WTC11 (cell line): ENCODE results near the gene CCT6A.
"Not testable (repeated sequence)": the region's sequence is repeated elsewhere in the genome, so short reads cannot be mapped to it uniquely, and the experiment has no call there.

ENCODE experiments used
- CTCF ChIP-seq: fragments of 200-600 bp; IDR thresholded peaks from 2 replicates; pipeline ENCODE4 v1.8.0; 2022; ENCODE audit warnings: antibody characterized with exemption
- ESRRA ChIP-seq: sonication (generic); formaldehyde crosslinking; IDR thresholded peaks from 2 replicates; pipeline ENCODE4 v1.8.1; 2022; ENCODE audit warnings: mild to moderate bottlenecking, missing genetic modification reagents, borderline replicate concordance
- HMGA2 ChIP-seq: fragments of 250-450 bp; sonication (Bioruptor Pico); IDR thresholded peaks from 2 replicates; pipeline ENCODE4 v1.4.0; 2021; ENCODE audit warnings: mild to moderate bottlenecking, moderate library complexity
- HMGXB4 ChIP-seq: sonication (generic); formaldehyde crosslinking; IDR thresholded peaks from 2 replicates; pipeline ENCODE4 v1.8.1; 2023; ENCODE audit warnings: mild to moderate bottlenecking, moderate library complexity, missing genetic modification reagents
- PREB ChIP-seq: sonication (generic); formaldehyde crosslinking; IDR thresholded peaks from 2 replicates; pipeline ENCODE4 v1.8.1; 2022; ENCODE audit warnings: mild to moderate bottlenecking, missing genetic modification reagents, moderate library complexity, borderline replicate concordance
- SP1 ChIP-seq: sonication (generic); formaldehyde crosslinking; conservative IDR thresholded peaks from 2 replicates; pipeline ENCODE4 v1.8.1; 2022; ENCODE audit warnings: missing genetic modification reagents
- USF2 ChIP-seq: sonication (generic); formaldehyde crosslinking; IDR thresholded peaks from 2 replicates; pipeline ENCODE4 v1.8.1; 2023; ENCODE audit warnings: mild to moderate bottlenecking, missing genetic modification reagents, moderate library complexity

GRCh38 chr7:56098187-56099008 lies 46.8 kb downstream of the CCT6A start:
- TF ChIP-seq CTCF; SP1 (CRISPR knock-in tag); USF2 (CRISPR knock-in tag); PREB; ESRRA; HMGXB4 (CRISPR knock-in tag); HMGA2 (CRISPR knock-in tag): not testable (repeated sequence)
